K562 (cell line): ENCODE data around the gene MT1M. TPM values are rescaled to one million over a fixed set of nuclear protein-coding genes. Genes with fewer than 3 reads are reported as not detected.

Experiments used
- BHLHE40 ChIP-seq: IDR thresholded peaks from 2 replicates; pipeline ENCODE4 v1.6.1; 2011; ENCODE audit warnings: low read length, improper control_type of control experiment
- CAMTA2 ChIP-seq: fragments of 250-450 bp; sonication (Bioruptor Pico); conservative IDR thresholded peaks from 2 replicates; pipeline ENCODE4 v1.5.1; 2022
- PHB ChIP-seq: fragments of 250-450 bp; sonication (Bioruptor Pico); IDR thresholded peaks from 2 replicates; pipeline ENCODE4 v1.5.0; 2021
- SRSF3 ChIP-seq: fragments of 200-400 bp; formaldehyde crosslinking; IDR thresholded peaks from 2 replicates; pipeline ENCODE4 v1.6.1; 2016; ENCODE audit warnings: mild to moderate bottlenecking, low read length, moderate library complexity; ENCODE audit not compliant: insufficient read depth
- XRCC3 ChIP-seq: fragments of 450-650 bp; IDR thresholded peaks from 2 replicates; pipeline ENCODE4 v1.6.1; 2017; ENCODE audit warnings: mild to moderate bottlenecking, moderate library complexity
- ZNF134 ChIP-seq: fragments of 250-450 bp; sonication (Bioruptor Pico); conservative IDR thresholded peaks from 2 replicates; pipeline ENCODE4 v1.4.0; 2020
- polyA plus RNA-seq, 8 experiments: library from polyadenylated mRNA; depleted of rRNA in 4 of 8; stranded (reverse) in 5 of 8; unstranded in 3 of 8; fragments of >200 nt; fragmentation: Nextera tagmentation in 2 of 8; fragmentation: Illumina TruSeq in 1 of 8; extraction: Ambion mirVana in 2 of 8; extraction: Trizol in 1 of 8; gene quantifications; 2 replicates each; pipeline versions ENCODE4 v1.2.1 to v1.2.3, GENCODE V29; 2011 to 2014; ENCODE audit warnings: inconsistent platforms in 1 of 8, missing spikeins in 1 of 8
- total RNA-seq, 7 experiments: library from RNA; depleted of rRNA in 6 of 7; stranded (reverse); fragments of >200 nt in 6 of 7; fragmentation: Illumina TruSeq in 2 of 7; extraction: Trizol in 2 of 7; gene quantifications; 2 replicates each; pipeline versions ENCODE4 v1.2.1 to v1.2.3, GENCODE V29; 2011 to 2021; ENCODE audit warnings: low replicate concordance in 1 of 7
- TF ChIP-seq, protein P1 (sequence below): fragments of 450-650 bp; IDR thresholded peaks from 2 replicates; pipeline ENCODE4 v1.6.1; 2016; ENCODE audit warnings: low read depth
- TF ChIP-seq, protein P2 (sequence below), 2 experiments: IDR thresholded peaks; 2 replicates each; pipeline ENCODE4 v1.6.1; 2012; ENCODE audit warnings: improper control_type of control experiment in 2 of 2, low read depth in 2 of 2, low read length in 2 of 2, borderline replicate concordance in 1 of 2
- TF ChIP-seq, protein P3 (sequence below): fragments of 450-650 bp; IDR thresholded peaks from 2 replicates; pipeline ENCODE4 v1.6.1; 2016; ENCODE audit warnings: mild to moderate bottlenecking
- TF ChIP-seq, protein P4 (sequence below): fragments of 250-450 bp; sonication (Bioruptor Pico); IDR thresholded peaks from 2 replicates; pipeline ENCODE4 v1.5.1; 2021; ENCODE audit warnings: mild to moderate bottlenecking
- TF ChIP-seq, protein P5 (sequence below): fragments of 450-650 bp; IDR thresholded peaks from 2 replicates; pipeline ENCODE4 v1.6.1; 2017; ENCODE audit warnings: antibody characterized with exemption

The MT1M gene
- total and polyA plus RNA-seq, 9 of the 15 experiments (the other 6 are each of a cell fraction or from before 2014, with no cell fraction given), result not detected

DNA sequence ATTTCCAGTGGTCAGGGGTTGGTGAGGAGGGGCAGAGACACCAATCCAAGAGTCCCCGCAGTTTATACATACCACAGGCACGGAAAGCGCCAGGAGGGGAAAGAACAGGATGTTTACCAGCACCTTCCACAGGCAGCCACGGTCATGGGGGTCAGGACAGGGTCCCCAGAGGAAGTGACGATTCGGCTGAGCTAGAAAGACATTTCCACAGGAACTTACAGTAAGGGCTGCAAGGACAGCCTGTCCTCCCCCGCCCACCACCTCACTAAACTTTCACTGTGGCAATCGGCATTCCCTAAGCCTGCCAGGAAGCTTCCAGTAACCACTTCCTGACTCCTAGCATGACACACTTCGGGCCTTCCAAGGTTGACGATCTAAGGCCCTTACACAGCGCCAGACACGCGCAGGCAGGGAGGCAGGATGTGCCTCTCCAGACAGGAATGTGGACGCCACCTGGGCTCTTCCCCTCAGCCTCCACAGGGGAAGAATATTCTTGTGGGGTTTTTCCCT, 25.3 kb upstream of the MT1M start (continued):
- TF ChIP-seq PHB (CRISPR knock-in tag) (no peak), CAMTA2 (CRISPR knock-in tag) (no peak), BHLHE40 (no peak), SRSF3 (no peak), ZNF134 (CRISPR knock-in tag) (0 out of 2 replicates have a peak, but pooled peaks have one; percentile 8), XRCC3 (no peak)
- TF ChIP-seq, protein P1, sequence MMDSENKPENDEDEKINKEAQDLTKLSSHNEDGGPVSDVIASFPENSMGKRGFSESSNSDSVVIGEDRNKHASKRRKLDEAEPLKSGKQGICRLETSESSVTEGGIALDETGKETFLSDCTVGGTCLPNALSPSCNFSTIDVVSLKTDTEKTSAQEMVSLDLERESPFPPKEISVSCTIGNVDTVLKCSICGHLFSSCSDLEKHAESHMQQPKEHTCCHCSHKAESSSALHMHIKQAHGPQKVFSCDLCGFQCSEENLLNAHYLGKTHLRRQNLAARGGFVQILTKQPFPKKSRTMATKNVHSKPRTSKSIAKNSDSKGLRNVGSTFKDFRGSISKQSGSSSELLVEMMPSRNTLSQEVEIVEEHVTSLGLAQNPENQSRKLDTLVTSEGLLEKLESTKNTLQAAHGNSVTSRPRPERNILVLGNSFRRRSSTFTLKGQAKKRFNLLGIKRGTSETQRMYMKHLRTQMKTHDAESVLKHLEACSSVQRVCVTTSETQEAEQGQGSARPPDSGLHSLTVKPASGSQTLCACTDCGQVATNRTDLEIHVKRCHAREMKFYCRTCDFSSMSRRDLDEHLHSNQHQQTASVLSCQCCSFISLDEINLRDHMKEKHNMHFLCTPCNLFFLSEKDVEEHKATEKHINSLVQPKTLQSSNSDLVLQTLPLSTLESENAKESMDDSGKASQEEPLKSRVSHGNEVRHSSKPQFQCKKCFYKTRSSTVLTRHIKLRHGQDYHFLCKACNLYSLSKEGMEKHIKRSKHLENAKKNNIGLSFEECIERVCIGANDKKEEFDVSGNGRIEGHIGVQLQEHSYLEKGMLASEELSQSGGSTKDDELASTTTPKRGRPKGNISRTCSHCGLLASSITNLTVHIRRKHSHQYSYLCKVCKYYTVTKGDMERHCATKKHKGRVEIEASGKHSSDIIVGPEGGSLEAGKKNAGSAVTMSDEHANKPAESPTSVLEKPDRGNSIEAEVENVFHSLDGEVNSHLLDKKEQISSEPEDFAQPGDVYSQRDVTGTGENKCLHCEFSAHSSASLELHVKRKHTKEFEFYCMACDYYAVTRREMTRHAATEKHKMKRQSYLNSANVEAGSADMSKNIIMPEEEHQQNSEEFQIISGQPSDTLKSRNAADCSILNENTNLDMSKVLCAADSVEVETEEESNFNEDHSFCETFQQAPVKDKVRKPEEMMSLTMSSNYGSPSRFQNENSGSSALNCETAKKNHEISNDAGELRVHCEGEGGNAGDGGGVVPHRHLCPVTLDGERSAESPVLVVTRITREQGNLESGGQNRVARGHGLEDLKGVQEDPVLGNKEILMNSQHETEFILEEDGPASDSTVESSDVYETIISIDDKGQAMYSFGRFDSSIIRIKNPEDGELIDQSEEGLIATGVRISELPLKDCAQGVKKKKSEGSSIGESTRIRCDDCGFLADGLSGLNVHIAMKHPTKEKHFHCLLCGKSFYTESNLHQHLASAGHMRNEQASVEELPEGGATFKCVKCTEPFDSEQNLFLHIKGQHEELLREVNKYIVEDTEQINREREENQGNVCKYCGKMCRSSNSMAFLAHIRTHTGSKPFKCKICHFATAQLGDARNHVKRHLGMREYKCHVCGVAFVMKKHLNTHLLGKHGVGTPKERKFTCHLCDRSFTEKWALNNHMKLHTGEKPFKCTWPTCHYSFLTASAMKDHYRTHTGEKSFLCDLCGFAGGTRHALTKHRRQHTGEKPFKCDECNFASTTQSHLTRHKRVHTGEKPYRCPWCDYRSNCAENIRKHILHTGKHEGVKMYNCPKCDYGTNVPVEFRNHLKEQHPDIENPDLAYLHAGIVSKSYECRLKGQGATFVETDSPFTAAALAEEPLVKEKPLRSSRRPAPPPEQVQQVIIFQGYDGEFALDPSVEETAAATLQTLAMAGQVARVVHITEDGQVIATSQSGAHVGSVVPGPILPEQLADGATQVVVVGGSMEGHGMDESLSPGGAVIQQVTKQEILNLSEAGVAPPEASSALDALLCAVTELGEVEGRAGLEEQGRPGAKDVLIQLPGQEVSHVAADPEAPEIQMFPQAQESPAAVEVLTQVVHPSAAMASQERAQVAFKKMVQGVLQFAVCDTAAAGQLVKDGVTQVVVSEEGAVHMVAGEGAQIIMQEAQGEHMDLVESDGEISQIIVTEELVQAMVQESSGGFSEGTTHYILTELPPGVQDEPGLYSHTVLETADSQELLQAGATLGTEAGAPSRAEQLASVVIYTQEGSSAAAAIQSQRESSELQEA, result no peak
- TF ChIP-seq, protein P2, sequence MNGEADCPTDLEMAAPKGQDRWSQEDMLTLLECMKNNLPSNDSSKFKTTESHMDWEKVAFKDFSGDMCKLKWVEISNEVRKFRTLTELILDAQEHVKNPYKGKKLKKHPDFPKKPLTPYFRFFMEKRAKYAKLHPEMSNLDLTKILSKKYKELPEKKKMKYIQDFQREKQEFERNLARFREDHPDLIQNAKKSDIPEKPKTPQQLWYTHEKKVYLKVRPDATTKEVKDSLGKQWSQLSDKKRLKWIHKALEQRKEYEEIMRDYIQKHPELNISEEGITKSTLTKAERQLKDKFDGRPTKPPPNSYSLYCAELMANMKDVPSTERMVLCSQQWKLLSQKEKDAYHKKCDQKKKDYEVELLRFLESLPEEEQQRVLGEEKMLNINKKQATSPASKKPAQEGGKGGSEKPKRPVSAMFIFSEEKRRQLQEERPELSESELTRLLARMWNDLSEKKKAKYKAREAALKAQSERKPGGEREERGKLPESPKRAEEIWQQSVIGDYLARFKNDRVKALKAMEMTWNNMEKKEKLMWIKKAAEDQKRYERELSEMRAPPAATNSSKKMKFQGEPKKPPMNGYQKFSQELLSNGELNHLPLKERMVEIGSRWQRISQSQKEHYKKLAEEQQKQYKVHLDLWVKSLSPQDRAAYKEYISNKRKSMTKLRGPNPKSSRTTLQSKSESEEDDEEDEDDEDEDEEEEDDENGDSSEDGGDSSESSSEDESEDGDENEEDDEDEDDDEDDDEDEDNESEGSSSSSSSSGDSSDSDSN (IDR thresholded peaks at IDR 0.05; ENCODE audit: borderline replicate concordance in 1 of 2, low read depth in 2 of 2, low read length in 2 of 2), result no peak
- TF ChIP-seq, protein P3, sequence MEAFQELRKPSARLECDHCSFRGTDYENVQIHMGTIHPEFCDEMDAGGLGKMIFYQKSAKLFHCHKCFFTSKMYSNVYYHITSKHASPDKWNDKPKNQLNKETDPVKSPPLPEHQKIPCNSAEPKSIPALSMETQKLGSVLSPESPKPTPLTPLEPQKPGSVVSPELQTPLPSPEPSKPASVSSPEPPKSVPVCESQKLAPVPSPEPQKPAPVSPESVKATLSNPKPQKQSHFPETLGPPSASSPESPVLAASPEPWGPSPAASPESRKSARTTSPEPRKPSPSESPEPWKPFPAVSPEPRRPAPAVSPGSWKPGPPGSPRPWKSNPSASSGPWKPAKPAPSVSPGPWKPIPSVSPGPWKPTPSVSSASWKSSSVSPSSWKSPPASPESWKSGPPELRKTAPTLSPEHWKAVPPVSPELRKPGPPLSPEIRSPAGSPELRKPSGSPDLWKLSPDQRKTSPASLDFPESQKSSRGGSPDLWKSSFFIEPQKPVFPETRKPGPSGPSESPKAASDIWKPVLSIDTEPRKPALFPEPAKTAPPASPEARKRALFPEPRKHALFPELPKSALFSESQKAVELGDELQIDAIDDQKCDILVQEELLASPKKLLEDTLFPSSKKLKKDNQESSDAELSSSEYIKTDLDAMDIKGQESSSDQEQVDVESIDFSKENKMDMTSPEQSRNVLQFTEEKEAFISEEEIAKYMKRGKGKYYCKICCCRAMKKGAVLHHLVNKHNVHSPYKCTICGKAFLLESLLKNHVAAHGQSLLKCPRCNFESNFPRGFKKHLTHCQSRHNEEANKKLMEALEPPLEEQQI, result no peak
- TF ChIP-seq, protein P4, sequence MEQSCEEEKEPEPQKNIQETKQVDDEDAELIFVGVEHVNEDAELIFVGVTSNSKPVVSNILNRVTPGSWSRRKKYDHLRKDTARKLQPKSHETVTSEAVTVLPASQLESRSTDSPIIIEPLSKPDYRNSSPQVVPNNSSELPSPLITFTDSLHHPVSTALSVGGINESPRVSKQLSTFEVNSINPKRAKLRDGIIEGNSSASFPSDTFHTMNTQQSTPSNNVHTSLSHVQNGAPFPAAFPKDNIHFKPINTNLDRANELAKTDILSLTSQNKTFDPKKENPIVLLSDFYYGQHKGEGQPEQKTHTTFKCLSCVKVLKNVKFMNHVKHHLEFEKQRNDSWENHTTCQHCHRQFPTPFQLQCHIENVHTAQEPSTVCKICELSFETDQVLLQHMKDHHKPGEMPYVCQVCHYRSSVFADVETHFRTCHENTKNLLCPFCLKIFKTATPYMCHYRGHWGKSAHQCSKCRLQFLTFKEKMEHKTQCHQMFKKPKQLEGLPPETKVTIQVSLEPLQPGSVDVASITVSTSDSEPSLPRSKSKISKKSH (CRISPR knock-in tag), result no peak
- TF ChIP-seq, protein P5, sequence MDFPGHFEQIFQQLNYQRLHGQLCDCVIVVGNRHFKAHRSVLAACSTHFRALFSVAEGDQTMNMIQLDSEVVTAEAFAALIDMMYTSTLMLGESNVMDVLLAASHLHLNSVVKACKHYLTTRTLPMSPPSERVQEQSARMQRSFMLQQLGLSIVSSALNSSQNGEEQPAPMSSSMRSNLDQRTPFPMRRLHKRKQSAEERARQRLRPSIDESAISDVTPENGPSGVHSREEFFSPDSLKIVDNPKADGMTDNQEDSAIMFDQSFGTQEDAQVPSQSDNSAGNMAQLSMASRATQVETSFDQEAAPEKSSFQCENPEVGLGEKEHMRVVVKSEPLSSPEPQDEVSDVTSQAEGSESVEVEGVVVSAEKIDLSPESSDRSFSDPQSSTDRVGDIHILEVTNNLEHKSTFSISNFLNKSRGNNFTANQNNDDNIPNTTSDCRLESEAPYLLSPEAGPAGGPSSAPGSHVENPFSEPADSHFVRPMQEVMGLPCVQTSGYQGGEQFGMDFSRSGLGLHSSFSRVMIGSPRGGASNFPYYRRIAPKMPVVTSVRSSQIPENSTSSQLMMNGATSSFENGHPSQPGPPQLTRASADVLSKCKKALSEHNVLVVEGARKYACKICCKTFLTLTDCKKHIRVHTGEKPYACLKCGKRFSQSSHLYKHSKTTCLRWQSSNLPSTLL, result no peak
